Activated T-cell treated with anti-CD3 and anti-CD28 coated beads, Interleukin-2, amount 50 U/mL, for 4 hours (primary cell): Measurements from ENCODE around the gene RALGPS1. TPM values are rescaled to one million over a fixed set of nuclear protein-coding genes. Genes with fewer than 3 reads are reported as not detected.

ENCODE experiments used
- ATAC-seq, 2 donors: fragments of 200-7000 bp; cut with Tn5 transposase; one replicate each; pipeline ENCODE4 v1.10.0; 2021
- DNase-seq: peaks from one replicate; pipeline ENCODE4 v3.0.0-alpha.2; 2020
- H3K27me3 Mint-ChIP-seq: one replicate; pipeline ENCODE4 v1.8.0; 2021; ENCODE audit warnings: low read depth, mixed read lengths
- H3K36me3 Mint-ChIP-seq: one replicate; pipeline ENCODE4 v1.8.0; 2022; ENCODE audit warnings: mixed read lengths; ENCODE audit not compliant: insufficient read depth
- H3K4me1 Mint-ChIP-seq: one replicate; pipeline ENCODE4 v1.8.0; 2021; ENCODE audit warnings: low read depth, mixed read lengths
- H3K4me3 Mint-ChIP-seq: one replicate; pipeline ENCODE4 v1.8.0; 2021; ENCODE audit warnings: mild to moderate bottlenecking, moderate library complexity, mixed read lengths
- H3K9me3 Mint-ChIP-seq: one replicate; pipeline ENCODE4 v1.8.0; 2021; ENCODE audit warnings: mixed read lengths
- total RNA-seq, 3 donors: library from RNA; stranded (reverse); gene quantifications; one replicate each; pipeline ENCODE4 v1.2.1, GENCODE V29; 2021

Gene RALGPS1
- total RNA-seq, 3 donors from 2014 or later, result 0.51 to 1.2 (median 1.1) TPM

DNA sequence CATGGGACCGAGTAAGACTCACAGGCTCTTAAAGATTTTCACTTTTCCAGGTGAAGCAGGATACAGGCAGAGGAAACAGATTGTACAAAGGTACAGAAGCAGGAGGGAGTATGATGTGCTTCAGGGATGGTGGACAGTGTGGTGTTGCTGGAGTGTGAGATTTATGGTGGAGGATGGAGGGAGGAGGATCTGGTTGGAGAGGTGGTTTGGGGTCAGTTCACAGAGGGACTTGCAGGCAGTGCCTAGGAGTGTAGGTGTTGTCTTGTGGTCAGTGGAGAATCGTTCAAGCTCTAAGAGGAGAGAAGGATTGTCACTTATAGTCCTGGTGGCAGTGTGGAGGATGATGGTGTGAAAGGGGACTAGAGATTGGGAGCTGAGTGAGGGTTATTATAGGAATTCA is 11.8 kb downstream of the RALGPS1 start:
- H3K4me3 Mint-ChIP-seq, result no peak overlapping the region
- peaks cover 2% of the 10 kb centered on the region for H3K36me3 Mint-ChIP-seq
- H3K27me3 Mint-ChIP-seq, result no peaks in the 10 kb centered on the region
- no peaks in the 10 kb centered on the region for H3K4me1 Mint-ChIP-seq
- no peaks in the 10 kb centered on the region for H3K9me3 Mint-ChIP-seq
- no peak for ATAC-seq
- no peak for DNase-seq

DNA sequence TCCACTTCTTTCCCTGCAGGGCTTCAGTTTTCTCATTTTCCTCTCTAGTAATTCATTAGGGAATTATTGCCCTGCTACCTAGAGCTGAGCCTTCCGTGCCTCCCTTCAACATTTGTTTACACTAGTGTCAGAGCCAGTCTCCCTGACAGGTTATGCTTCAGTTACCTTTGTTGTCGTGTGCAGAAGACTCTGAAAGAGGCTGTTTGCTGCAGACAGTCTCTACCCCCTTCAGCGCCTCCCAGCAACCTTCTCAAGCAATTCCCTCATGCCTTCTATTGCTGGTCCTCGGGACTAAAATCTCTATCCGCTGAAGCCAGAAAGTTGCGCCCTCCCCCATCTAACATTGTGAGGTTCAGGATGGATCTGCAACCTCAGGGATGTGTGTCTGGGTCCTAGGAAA is 12.8 kb downstream of the RALGPS1 start:
- DNase-seq (no peak), ATAC-seq (no peak)
- Mint-ChIP-seq H3K36me3 (no peaks in the 10 kb centered on the region), H3K4me3 (no peak overlapping the region), H3K4me1 (no peaks in the 10 kb centered on the region), H3K27me3 (no peaks in the 10 kb centered on the region), H3K9me3 (no peaks in the 10 kb centered on the region)

DNA sequence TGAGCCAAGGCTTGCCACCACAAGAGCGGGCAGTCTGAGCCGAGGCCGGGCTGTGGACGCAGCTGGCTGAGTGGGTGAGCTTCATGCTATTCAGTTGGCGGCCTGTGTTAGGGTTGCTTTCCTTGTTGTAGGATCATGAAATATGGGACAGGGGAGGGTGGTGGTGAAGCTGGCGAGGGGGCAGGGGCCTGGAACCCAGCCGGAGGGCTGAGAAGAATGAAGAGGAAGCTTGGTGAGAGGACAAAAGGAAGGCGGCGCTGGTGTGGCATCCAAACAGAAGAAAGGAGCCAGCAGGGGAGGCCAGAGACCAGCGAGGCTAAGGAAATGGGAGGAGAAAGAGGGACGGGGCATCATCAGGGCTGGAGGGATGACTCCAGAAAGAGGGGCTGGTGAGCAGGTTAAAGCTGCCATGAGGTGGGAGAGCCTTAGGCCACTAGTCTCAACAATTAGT is 18.3 kb downstream of the RALGPS1 start:
- H3K4me3 Mint-ChIP-seq, result no peak overlapping the region
- H3K27me3 Mint-ChIP-seq, result no peaks in the 10 kb centered on the region
- H3K4me1 Mint-ChIP-seq, result no peaks in the 10 kb centered on the region
- ATAC-seq (no peak), DNase-seq (no peak)
- H3K9me3 Mint-ChIP-seq, result peaks cover 3% of the 10 kb centered on the region
- no peaks in the 10 kb centered on the region for H3K36me3 Mint-ChIP-seq

DNA sequence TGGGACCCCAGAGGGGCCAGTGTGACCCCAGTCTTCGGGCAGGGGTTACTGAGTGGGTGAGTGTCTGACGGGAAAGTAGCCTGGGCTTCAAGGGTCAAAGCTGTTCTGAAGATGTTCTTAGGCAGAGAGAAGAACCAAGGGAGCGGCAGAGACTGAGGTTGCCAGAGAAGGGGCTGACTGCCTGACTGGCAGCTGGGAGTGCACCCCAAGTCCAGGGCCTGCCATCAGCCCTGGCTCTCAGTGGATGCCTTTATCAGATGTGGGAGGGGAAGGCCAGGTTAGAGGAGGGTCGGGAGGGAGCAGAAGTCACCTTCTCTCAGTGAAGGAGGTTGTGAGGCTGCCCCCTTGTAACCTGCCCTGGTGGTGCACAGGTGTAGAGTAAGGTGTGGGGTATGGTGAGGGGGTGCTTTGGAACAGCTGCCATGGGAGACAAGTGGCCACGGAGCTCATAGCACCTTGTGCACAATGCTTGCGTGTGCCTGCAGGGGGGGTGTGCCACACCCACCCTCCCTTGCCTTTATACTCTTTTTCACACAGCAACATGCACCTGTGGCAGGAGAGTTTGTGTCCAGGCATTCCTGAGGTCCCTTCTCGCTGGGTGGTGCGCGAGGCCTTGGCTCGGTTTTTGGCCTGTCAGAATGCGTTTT is 18.9 kb downstream of the RALGPS1 start:
- no peaks in the 10 kb centered on the region for H3K36me3 Mint-ChIP-seq
- no peaks in the 10 kb centered on the region for H3K27me3 Mint-ChIP-seq
- peaks cover 3% of the 10 kb centered on the region for H3K9me3 Mint-ChIP-seq
- DNase-seq (no peak), ATAC-seq (no peak)
- no peak overlapping the region for H3K4me3 Mint-ChIP-seq
- H3K4me1 Mint-ChIP-seq, result no peaks in the 10 kb centered on the region

DNA sequence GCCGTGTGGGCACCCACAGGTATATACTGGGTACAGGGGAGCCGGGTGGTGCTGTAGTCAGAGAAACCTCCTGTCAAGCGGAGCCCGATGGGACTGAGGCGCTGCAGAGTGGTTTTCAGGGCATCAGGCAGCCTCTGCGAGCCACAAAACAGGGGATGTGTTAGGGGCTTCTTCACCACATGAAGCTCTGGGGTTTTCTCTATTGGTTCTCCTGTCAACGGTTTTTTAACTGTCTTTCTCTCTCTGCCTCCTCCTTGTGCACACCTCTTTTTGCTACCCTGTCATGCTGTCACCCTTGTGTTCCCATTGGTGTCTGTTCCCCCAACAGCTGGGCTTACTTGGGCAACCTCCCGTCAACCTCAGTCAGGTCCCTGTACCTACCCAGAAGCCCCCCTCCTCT is 19.9 kb downstream of the RALGPS1 start:
- no peaks in the 10 kb centered on the region for H3K36me3 Mint-ChIP-seq
- H3K9me3 Mint-ChIP-seq, result peaks cover 3% of the 10 kb centered on the region
- H3K4me1 Mint-ChIP-seq, result no peaks in the 10 kb centered on the region
- no peak overlapping the region for H3K4me3 Mint-ChIP-seq
- DNase-seq, result no peak
- no peak for ATAC-seq
- no peaks in the 10 kb centered on the region for H3K27me3 Mint-ChIP-seq

DNA sequence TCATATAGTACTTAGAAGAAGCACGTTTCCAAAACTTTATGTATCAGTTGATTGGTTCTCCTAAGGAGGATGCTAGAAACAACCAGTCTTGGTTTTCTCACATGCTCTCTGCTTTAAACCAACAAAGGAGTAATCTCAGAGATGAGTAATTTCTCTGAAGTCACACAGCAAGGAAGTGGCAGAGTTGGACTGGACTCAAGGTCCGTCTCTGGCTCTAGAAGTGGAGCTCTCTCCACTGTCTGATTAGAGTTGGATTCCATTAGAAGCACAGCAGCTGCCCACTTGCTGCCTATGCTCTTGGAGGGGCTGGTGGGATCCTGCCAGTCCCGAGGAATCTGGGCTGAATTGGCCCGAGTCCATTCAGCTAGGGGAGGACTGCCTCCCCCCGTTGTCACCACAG is 21.0 kb downstream of the RALGPS1 start:
- peaks cover 3% of the 10 kb centered on the region for H3K4me1 Mint-ChIP-seq
- H3K36me3 Mint-ChIP-seq, result no peaks in the 10 kb centered on the region
- ATAC-seq, result no peak
- H3K27me3 Mint-ChIP-seq, result no peaks in the 10 kb centered on the region
- H3K9me3 Mint-ChIP-seq, result peaks cover 3% of the 10 kb centered on the region
- H3K4me3 Mint-ChIP-seq, result no peak overlapping the region
- DNase-seq, result no peak

DNA sequence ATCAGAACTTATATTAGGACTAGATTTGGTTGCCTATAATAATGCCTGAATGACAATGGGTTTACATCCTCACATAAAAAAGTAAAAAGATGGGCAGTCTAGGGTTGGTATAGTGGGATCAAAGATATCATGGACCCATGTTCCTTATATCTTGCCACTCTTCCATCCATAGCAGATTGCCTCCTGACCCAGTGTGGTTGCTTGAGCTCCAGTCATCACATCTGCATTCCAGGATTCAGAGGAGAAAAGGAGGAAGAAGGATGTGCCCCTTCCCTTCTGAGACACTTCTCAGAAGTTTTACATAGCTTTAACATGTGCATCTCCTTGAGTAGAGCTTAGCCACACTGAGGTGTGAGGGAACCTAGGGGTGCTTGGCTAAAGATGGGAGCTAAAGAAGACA is 22.9 kb downstream of the RALGPS1 start:
- Mint-ChIP-seq H3K36me3 (no peaks in the 10 kb centered on the region), H3K9me3 (peaks cover 3% of the 10 kb centered on the region), H3K4me3 (no peak overlapping the region), H3K4me1 (peaks cover 6% of the 10 kb centered on the region), H3K27me3 (no peaks in the 10 kb centered on the region)
- ATAC-seq, result no peak
- no peak for DNase-seq

DNA sequence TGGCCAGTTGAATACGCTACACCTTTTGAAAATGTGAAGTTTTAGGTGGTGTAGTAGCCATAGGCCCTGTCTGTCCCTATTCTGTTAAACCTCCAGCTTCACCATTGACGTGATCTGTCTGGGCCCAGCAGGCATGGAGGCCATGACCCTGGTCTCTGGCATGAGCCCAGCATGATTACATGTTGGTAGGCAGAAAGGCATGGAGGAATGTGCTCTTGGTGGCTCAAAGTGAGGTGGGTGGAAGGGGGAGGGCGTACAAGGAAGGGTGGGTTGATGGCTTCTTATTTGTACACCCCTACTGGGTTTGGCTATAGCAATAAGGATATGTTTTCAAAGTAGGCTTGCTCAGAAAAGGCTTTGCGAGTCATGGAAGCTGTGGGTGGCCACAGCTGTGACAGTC is 23.7 kb downstream of the RALGPS1 start:
- Mint-ChIP-seq H3K4me1 (peaks cover 6% of the 10 kb centered on the region), H3K4me3 (no peak overlapping the region), H3K9me3 (peaks cover 3% of the 10 kb centered on the region), H3K36me3 (no peaks in the 10 kb centered on the region), H3K27me3 (no peaks in the 10 kb centered on the region)
- ATAC-seq, result no peak
- DNase-seq, result no peak

DNA sequence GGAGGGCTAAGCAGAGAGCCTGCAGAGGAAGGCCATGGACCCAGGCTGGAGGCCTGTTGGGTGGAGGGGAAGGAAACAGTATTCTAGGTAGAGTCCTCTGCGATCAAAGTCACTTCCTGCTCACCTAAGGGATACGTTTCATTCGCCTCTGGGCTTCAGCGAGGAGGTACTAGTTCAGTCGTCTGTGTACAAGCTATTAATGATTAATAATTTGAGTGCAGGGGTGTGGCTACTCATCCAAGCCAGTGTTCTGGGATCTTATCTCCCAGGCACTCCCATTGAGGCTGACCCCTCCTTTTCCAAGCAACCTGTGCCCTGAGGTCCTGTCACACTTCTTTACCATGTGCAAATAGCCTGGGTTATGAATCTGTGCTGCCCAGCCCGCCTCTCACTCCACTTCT is 25.2 kb downstream of the RALGPS1 start:
- H3K4me1 Mint-ChIP-seq, result peaks cover 6% of the 10 kb centered on the region
- DNase-seq (no peak), ATAC-seq (no peak)
- H3K36me3 Mint-ChIP-seq, result no peaks in the 10 kb centered on the region
- H3K4me3 Mint-ChIP-seq, result no peak overlapping the region
- peaks cover 3% of the 10 kb centered on the region for H3K9me3 Mint-ChIP-seq
- H3K27me3 Mint-ChIP-seq, result peaks cover 3% of the 10 kb centered on the region

DNA sequence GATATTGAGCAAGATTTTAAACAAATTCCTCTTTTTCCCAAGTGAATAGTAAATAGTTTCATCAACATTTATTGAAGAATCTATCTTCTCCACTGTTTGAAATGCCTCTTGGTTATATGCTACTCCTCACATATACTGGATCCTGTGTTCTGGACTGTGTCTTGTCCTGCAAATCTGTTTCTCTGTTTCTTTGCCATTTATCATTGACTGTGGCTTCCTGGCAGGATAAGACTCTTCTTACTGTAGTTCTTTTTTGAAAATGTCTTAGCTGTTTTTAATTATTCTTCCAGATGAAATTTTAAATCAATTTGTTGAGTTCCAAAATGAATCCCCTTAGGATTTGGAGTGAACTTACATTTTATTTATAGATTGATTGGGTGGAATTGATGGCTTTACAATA is 27.8 kb downstream of the RALGPS1 start:
- peaks cover 3% of the 10 kb centered on the region for H3K27me3 Mint-ChIP-seq
- DNase-seq, result no peak

DNA sequence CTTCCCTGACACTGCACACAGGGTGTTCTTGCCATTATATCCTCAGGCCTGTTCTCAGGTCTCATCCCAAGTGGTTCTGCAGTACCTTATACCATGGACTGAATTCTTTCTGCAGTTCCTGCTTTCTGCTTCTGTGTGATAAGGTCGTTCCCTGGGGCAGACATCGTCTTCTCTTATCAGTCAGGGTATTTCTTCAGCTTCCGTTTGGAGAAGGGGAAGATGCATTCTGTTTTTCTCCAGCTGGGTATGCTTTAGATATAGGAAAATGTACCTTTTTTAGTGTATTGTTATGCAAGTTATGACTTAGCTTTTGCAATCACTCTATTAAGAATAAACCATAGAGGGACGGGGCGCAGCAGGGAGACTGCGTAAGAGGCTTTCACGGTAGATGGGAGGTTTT is 31.1 kb downstream of the RALGPS1 start:
- ATAC-seq (no peak), DNase-seq (no peak)
- no peak overlapping the region for H3K4me3 Mint-ChIP-seq
- peaks cover 3% of the 10 kb centered on the region for H3K4me1 Mint-ChIP-seq
- H3K27me3 Mint-ChIP-seq, result peaks cover 3% of the 10 kb centered on the region
- no peaks in the 10 kb centered on the region for H3K36me3 Mint-ChIP-seq
- H3K9me3 Mint-ChIP-seq, result no peaks in the 10 kb centered on the region

More for the DNA sequence above, 27.8 kb downstream of the RALGPS1 start:
- Mint-ChIP-seq H3K4me1 (peaks cover 6% of the 10 kb centered on the region), H3K36me3 (no peaks in the 10 kb centered on the region), H3K4me3 (no peak overlapping the region), H3K9me3 (no peaks in the 10 kb centered on the region)
- no peak for ATAC-seq

DNA sequence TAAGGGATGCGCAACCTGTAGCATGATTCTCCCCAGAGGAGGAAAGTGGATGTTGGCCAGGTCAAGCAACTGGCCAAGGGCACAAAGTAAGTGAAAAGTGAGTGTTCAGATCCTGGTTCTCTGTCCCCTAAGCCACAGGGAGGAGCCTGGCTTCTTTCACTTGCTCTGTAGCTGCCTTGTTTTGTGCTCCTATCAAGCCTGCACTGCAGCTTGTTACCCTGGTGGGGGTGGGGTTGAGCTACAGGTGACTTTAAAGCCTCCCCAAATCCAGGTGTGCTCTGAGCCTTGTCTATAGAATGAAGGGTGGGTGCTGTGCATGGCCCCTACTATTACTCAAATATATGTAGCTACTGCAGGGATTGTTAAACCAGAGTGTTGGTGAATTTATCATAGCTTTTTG is 32.9 kb downstream of the RALGPS1 start:
- Mint-ChIP-seq H3K4me1 (no peaks in the 10 kb centered on the region), H3K4me3 (no peak overlapping the region), H3K27me3 (peaks cover 3% of the 10 kb centered on the region), H3K9me3 (no peaks in the 10 kb centered on the region), H3K36me3 (peaks cover 2% of the 10 kb centered on the region)
- no peak for ATAC-seq
- DNase-seq, result no peak

DNA sequence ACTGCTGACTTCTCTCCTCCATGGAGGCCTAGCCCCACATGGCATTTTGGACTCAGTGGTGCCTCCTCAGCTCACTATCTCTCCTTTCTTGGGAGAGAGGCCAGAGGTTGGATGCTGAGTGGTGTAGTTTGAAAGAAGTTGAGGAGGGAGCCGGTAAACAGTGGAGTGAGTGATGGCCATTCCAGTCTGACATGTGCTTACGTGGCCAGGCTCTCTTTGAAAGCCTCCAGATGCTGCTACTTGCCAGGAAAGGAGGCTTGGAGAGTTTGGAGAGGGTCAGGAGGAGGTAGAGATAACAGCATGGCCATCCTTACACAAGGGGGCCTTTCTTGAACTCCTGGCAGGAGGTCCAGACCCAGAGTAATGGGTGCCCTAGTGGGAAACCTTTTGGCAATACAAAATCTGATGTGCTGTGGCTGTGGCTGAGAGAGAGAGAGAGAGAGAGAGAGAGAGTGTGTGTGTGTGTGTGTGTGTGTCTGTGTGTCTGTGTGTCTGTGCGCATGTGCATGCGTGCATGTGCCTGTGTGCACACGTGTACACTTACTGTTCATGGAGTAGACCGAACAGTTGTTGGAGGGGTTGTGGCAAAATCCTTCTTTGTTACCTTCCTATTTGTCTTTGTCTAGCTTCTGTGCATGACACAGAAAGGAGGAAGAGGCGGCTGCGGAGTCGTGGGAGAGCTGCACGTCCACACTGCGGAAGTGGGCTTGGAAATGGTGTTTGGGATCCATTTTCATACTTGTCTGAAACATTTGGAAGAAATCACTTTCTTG is 37.8 kb downstream of the RALGPS1 start:
- H3K36me3 Mint-ChIP-seq, result peaks cover 6% of the 10 kb centered on the region
- H3K9me3 Mint-ChIP-seq, result no peaks in the 10 kb centered on the region
- ATAC-seq (no peak), DNase-seq (no peak)
- H3K4me3 Mint-ChIP-seq, result no peak overlapping the region
- no peaks in the 10 kb centered on the region for H3K27me3 Mint-ChIP-seq
- no peaks in the 10 kb centered on the region for H3K4me1 Mint-ChIP-seq

DNA sequence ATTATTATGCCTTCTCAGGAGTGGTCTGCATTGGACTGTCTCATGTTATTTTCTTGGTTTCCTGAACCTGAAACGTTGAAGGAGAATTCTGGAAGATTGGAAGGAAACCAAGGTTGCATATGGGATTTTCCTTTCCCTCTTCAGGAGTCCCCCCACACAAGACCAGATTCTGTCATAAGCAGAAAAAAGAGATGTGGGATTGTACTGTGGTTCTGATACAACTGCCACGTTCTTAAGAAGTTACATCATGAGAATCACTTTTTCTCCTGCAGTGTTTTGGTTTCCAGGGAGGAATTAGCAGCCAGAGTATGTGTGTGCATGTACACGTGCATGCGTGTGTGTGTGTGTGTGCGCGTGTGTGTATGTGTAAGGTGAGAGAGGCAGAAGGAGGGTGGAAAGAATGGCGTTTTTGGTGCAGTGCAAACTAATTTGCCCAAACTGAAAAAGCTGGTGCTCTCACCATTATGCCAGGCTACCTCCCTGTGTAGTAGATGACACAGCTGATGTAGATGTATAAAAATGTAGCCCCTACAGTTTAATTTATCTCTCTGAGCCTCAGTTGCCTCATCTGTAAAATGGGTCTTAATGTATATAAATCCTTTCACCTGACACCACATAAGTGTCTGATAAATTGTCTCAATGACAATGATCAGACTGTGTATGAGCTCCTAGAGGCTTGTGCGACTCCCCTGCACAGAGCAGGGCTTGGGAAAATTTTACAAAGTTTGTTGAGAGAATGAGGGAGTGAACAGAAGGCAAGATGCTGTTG is 38.6 kb downstream of the RALGPS1 start:
- ATAC-seq, result no peak
- Mint-ChIP-seq H3K4me1 (no peaks in the 10 kb centered on the region), H3K4me3 (no peak overlapping the region), H3K27me3 (no peaks in the 10 kb centered on the region), H3K9me3 (no peaks in the 10 kb centered on the region), H3K36me3 (peaks cover 6% of the 10 kb centered on the region)
- DNase-seq, result no peak

DNA sequence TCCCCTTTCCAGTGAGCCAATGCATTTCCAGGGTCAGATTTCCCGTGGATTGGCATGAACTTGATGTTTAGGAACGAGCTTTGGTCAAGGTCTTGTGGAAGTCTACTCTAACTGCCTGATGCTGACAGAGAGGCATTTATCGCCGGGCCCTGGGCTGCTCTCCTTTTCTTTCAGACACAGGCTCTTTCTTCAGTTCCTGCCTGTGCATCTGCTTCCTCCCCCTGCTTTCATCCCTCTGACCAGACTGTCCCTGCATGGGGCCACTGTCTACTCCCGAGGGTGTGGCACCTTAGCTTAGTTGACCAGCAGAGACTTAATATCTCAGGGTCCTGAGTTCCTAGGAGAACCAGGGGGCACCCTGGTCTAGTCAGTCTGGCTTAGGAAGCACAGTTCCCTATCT is 41.2 kb downstream of the RALGPS1 start:
- ATAC-seq (no peak), DNase-seq (no peak)
- no peak overlapping the region for H3K4me3 Mint-ChIP-seq
- no peaks in the 10 kb centered on the region for H3K27me3 Mint-ChIP-seq
- H3K4me1 Mint-ChIP-seq, result no peaks in the 10 kb centered on the region
- no peaks in the 10 kb centered on the region for H3K9me3 Mint-ChIP-seq
- peaks cover 6% of the 10 kb centered on the region for H3K36me3 Mint-ChIP-seq
